ENCODE measurements around the gene CREB5.

Gene CREB5

GRCh38 chr7:28722684-28723083 lies 310.4 kb downstream of the CREB5 start:
- Histone ChIP-seq H3K4me3 (ENCODE audit: extremely low read depth, insufficient read depth, low read length, poor library complexity, severe bottlenecking) (no peak overlapping the region), H3K27ac (ENCODE audit: low read depth, low read length, severe bottlenecking) (no peak overlapping the region), H3K36me3 (ENCODE audit: control insufficient read depth, insufficient read depth, low read length) (peaks cover 59% of the 10 kb centered on the region), H3K4me1 (ENCODE audit: control insufficient read depth, insufficient read depth, low read length, poor library complexity, severe bottlenecking) (no peaks in the 10 kb centered on the region), H3K9me3 (ENCODE audit: control insufficient read depth, low read length) (no peaks in the 10 kb centered on the region)
- 89 to 90% methylated on average over 3 to 4 of the region's 4 CpGs for WGBS, 2 experiments (ENCODE audit: insufficient coverage in 2 of 2)

GRCh38 chr7:28723336-28723735 lies 311.0 kb downstream of the CREB5 start:
- 65 to 79% methylated on average over 5 to 8 of the region's 9 CpGs for WGBS, 2 experiments (ENCODE audit: insufficient coverage in 2 of 2)
- no peak overlapping the region for H3K27ac ChIP-seq (ENCODE audit: low read depth, low read length, severe bottlenecking)
- no peak overlapping the region for H3K4me3 ChIP-seq (ENCODE audit: extremely low read depth, insufficient read depth, low read length, poor library complexity, severe bottlenecking)
- H3K9me3 ChIP-seq (ENCODE audit: control insufficient read depth, low read length), result no peaks in the 10 kb centered on the region
- peaks cover 64% of the 10 kb centered on the region for H3K36me3 ChIP-seq (ENCODE audit: control insufficient read depth, insufficient read depth, low read length)
- no peaks in the 10 kb centered on the region for H3K4me1 ChIP-seq (ENCODE audit: control insufficient read depth, insufficient read depth, low read length, poor library complexity, severe bottlenecking)

DNA sequence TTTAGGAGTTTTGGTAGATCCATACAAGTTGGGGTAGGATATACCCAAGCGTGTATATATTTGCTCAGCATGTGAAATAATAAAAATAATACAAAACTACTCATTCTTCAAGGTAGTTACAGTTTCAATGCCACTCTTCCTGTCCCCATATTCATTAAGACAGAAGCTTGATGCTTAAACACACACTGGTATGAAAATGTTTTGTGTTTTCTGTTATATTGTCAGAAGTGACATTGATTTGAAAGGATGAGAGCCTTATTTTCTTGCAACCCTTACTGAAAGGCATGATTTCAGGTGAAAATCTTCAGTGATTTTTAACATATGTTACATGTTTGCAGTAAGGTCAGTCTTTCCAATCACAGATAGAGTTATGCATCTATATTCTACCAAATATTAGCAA lies 312.2 kb downstream of the CREB5 start:
- no CpG with 5 or more reads among the region's 1 CpG for WGBS, 2 experiments (ENCODE audit: insufficient coverage in 2 of 2)
- Histone ChIP-seq H3K36me3 (ENCODE audit: control insufficient read depth, insufficient read depth, low read length) (peaks cover 59% of the 10 kb centered on the region), H3K27ac (ENCODE audit: low read depth, low read length, severe bottlenecking) (no peak overlapping the region), H3K4me3 (ENCODE audit: extremely low read depth, insufficient read depth, low read length, poor library complexity, severe bottlenecking) (no peak overlapping the region), H3K9me3 (ENCODE audit: control insufficient read depth, low read length) (no peaks in the 10 kb centered on the region), H3K4me1 (ENCODE audit: control insufficient read depth, insufficient read depth, low read length, poor library complexity, severe bottlenecking) (no peaks in the 10 kb centered on the region)

DNA sequence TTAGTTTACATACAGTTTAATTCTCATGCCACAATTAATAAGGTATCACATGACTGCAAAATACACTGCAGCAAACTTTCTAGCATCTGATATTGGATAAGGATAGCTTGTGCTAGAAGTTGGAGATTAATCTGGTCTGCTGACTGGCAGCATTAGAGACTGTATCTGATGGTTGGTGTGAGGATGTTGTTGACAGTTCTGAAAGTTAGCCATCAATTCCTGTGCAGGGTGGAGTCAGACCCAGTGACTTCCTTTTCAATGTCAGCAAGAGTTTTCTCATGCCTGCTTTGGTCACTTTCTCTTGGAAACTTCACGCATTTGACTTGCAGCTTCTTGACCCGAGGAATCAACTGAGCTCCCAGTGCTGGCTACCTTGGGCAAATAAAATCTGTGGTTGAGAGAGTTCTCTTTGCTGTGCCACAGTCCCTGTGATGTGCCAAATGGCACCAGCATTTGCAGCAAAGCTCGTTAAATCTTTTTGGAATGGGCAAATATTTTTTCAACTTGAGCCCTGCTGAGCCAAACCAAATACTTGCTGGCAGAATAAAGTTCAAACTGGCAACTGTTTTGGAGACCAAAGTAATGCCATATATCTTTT lies 312.8 kb downstream of the CREB5 start:
- peaks cover 57% of the 10 kb centered on the region for H3K36me3 ChIP-seq (ENCODE audit: control insufficient read depth, insufficient read depth, low read length)
- no peaks in the 10 kb centered on the region for H3K4me1 ChIP-seq (ENCODE audit: control insufficient read depth, insufficient read depth, low read length, poor library complexity, severe bottlenecking)
- no peak overlapping the region for H3K27ac ChIP-seq (ENCODE audit: low read depth, low read length, severe bottlenecking)
- no peak overlapping the region for H3K4me3 ChIP-seq (ENCODE audit: extremely low read depth, insufficient read depth, low read length, poor library complexity, severe bottlenecking)
- H3K9me3 ChIP-seq (ENCODE audit: control insufficient read depth, low read length), result no peaks in the 10 kb centered on the region
- 87 to 92% methylated on average over 2 to 3 of the region's 3 CpGs for WGBS, 2 experiments (ENCODE audit: insufficient coverage in 2 of 2)

DNA sequence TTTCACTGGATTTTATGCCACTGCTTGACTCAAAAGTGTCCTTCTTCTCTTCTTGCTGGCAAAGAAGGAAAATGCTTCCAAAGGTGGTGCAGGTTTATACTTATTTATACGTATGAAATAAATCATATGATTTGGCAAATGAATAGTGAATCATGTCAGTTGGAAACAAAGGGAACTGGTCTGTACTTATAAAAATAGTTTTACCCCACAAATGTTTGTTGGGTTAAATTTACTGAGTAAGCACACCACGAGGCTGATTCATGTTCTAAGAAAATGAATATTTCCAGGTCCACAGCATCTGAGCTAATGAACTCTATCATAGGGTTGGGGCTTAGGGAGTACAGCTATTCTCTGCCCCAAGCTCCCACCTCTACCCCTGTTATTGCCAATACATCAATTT lies 313.6 kb downstream of the CREB5 start:
- whole genome bisulfite sequencing, 2 experiments (ENCODE audit: insufficient coverage in 2 of 2), result 100% methylated on average over 1 of the region's 2 CpGs; no CpG with 5 or more reads in 1 of the 2 experiments
- Histone ChIP-seq H3K4me1 (ENCODE audit: control insufficient read depth, insufficient read depth, low read length, poor library complexity, severe bottlenecking) (no peaks in the 10 kb centered on the region), H3K36me3 (ENCODE audit: control insufficient read depth, insufficient read depth, low read length) (peaks cover 50% of the 10 kb centered on the region), H3K4me3 (ENCODE audit: extremely low read depth, insufficient read depth, low read length, poor library complexity, severe bottlenecking) (no peak overlapping the region), H3K27ac (ENCODE audit: low read depth, low read length, severe bottlenecking) (no peak overlapping the region), H3K9me3 (ENCODE audit: control insufficient read depth, low read length) (no peaks in the 10 kb centered on the region)

GRCh38 chr7:28726555-28726954 lies 314.2 kb downstream of the CREB5 start:
- Histone ChIP-seq H3K9me3 (ENCODE audit: control insufficient read depth, low read length) (no peaks in the 10 kb centered on the region), H3K27ac (ENCODE audit: low read depth, low read length, severe bottlenecking) (no peak overlapping the region), H3K36me3 (ENCODE audit: control insufficient read depth, insufficient read depth, low read length) (peaks cover 44% of the 10 kb centered on the region), H3K4me1 (ENCODE audit: control insufficient read depth, insufficient read depth, low read length, poor library complexity, severe bottlenecking) (no peaks in the 10 kb centered on the region), H3K4me3 (ENCODE audit: extremely low read depth, insufficient read depth, low read length, poor library complexity, severe bottlenecking) (no peak overlapping the region)
- WGBS, 2 experiments (ENCODE audit: insufficient coverage in 2 of 2), result 100% methylated on average over 1 of the region's 1 CpG; no CpG with 5 or more reads in 1 of the 2 experiments

DNA sequence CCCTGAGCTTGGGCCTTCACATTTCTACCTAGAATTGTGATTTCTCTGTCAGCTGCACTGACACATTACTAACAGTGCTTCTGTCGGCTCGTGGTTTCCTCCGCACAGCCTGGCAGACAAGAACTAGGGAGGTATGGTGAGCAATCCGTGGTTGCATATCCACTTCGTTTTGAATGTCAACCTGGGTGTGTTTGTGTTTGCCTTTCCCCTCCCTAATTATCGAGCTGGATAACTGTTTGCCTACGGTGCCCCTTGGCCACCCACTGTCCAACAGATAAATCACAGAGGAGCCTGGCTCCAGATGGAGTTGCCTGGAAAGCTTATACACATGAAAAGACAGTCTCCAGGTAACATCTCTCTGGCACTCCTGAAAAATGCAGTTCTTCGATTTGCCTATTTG lies 317.0 kb downstream of the CREB5 start:
- no peak overlapping the region for H3K4me3 ChIP-seq (ENCODE audit: extremely low read depth, insufficient read depth, low read length, poor library complexity, severe bottlenecking)
- no peaks in the 10 kb centered on the region for H3K4me1 ChIP-seq (ENCODE audit: control insufficient read depth, insufficient read depth, low read length, poor library complexity, severe bottlenecking)
- H3K9me3 ChIP-seq (ENCODE audit: control insufficient read depth, low read length), result no peaks in the 10 kb centered on the region
- WGBS, 2 experiments (ENCODE audit: insufficient coverage in 2 of 2), result 88% methylated on average over 6 of the region's 8 CpGs; no CpG with 5 or more reads in 1 of the 2 experiments
- H3K36me3 ChIP-seq (ENCODE audit: control insufficient read depth, insufficient read depth, low read length), result peaks cover 31% of the 10 kb centered on the region
- H3K27ac ChIP-seq (ENCODE audit: low read depth, low read length, severe bottlenecking), result no peak overlapping the region

DNA sequence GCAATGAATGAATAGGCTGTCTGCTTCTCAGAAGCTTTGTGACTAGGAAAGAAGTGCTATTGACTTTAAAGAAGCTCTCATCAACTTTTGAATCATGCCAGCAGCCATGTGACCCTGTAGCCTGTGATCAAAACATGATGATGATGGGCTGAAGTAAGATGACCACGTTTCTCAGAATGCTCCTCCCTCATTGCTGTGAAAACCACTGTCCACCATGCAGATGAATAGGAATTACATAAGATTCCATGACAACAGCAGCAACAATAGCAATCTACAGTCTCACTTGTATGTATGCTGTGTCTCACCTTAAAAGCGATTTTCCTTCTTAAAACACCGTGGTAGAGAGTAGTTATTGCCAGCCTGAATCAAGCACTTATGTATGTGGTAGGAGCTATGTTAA lies 317.4 kb downstream of the CREB5 start:
- H3K4me1 ChIP-seq (ENCODE audit: control insufficient read depth, insufficient read depth, low read length, poor library complexity, severe bottlenecking), result no peaks in the 10 kb centered on the region
- H3K27ac ChIP-seq (ENCODE audit: low read depth, low read length, severe bottlenecking), result no peak overlapping the region
- H3K4me3 ChIP-seq (ENCODE audit: extremely low read depth, insufficient read depth, low read length, poor library complexity, severe bottlenecking), result no peak overlapping the region
- no peaks in the 10 kb centered on the region for H3K9me3 ChIP-seq (ENCODE audit: control insufficient read depth, low read length)
- peaks cover 29% of the 10 kb centered on the region for H3K36me3 ChIP-seq (ENCODE audit: control insufficient read depth, insufficient read depth, low read length)
- whole genome bisulfite sequencing, 2 experiments (ENCODE audit: insufficient coverage in 2 of 2), result 60% methylated on average over 1 of the region's 3 CpGs; no CpG with 5 or more reads in 1 of the 2 experiments

DNA sequence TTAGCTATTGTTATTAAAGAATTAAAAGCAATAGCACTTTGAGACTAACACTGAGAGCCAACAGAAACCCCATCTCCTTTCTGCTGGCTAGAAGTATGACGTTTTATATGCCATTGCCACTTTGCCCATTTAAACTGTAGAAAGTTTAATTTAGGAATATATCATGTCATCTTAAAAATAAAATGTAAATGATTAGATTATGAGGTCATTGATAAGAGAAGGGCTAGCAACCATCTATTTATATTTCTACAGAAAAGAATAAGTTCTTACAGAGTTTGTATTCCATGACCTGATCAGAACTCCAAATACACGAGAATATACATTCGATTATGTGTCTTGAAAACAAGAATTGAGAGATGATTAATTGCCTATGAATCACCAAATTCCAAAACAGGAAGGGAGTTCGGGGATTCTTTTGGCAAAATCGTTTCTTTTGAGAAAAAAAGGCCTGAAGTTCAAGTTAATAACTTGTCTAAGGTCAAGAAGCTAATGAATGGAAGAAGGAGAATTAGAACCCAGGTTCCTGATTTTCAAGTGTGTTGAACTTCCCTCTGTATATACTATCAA lies 318.9 kb downstream of the CREB5 start:
- Histone ChIP-seq H3K27ac (ENCODE audit: low read depth, low read length, severe bottlenecking) (no peak overlapping the region), H3K36me3 (ENCODE audit: control insufficient read depth, insufficient read depth, low read length) (peaks cover 25% of the 10 kb centered on the region), H3K9me3 (ENCODE audit: control insufficient read depth, low read length) (no peaks in the 10 kb centered on the region), H3K4me3 (ENCODE audit: extremely low read depth, insufficient read depth, low read length, poor library complexity, severe bottlenecking) (no peak overlapping the region), H3K4me1 (ENCODE audit: control insufficient read depth, insufficient read depth, low read length, poor library complexity, severe bottlenecking) (no peaks in the 10 kb centered on the region)
- 94 to 100% methylated on average over 1 to 4 of the region's 5 CpGs for WGBS, 2 experiments (ENCODE audit: insufficient coverage in 2 of 2)

GRCh38 chr7:28732071-28732869 lies 320.0 kb downstream of the CREB5 start:
- 92 to 94% methylated on average over 4 to 7 of the region's 11 CpGs for WGBS, 2 experiments (ENCODE audit: insufficient coverage in 2 of 2)
- Histone ChIP-seq H3K36me3 (ENCODE audit: control insufficient read depth, insufficient read depth, low read length) (peaks cover 24% of the 10 kb centered on the region), H3K27ac (ENCODE audit: low read depth, low read length, severe bottlenecking) (no peak overlapping the region), H3K4me3 (ENCODE audit: extremely low read depth, insufficient read depth, low read length, poor library complexity, severe bottlenecking) (no peak overlapping the region), H3K9me3 (ENCODE audit: control insufficient read depth, low read length) (no peaks in the 10 kb centered on the region), H3K4me1 (ENCODE audit: control insufficient read depth, insufficient read depth, low read length, poor library complexity, severe bottlenecking) (no peaks in the 10 kb centered on the region)

GRCh38 chr7:28733035-28733434 lies 320.7 kb downstream of the CREB5 start:
- Histone ChIP-seq H3K4me1 (ENCODE audit: control insufficient read depth, insufficient read depth, low read length, poor library complexity, severe bottlenecking) (peaks cover under 1% of the 10 kb centered on the region), H3K27ac (ENCODE audit: low read depth, low read length, severe bottlenecking) (no peak overlapping the region), H3K4me3 (ENCODE audit: extremely low read depth, insufficient read depth, low read length, poor library complexity, severe bottlenecking) (no peak overlapping the region), H3K36me3 (ENCODE audit: control insufficient read depth, insufficient read depth, low read length) (peaks cover 20% of the 10 kb centered on the region), H3K9me3 (ENCODE audit: control insufficient read depth, low read length) (no peaks in the 10 kb centered on the region)
- 91 to 100% methylated on average over 1 to 2 of the region's 2 CpGs for WGBS, 2 experiments (ENCODE audit: insufficient coverage in 2 of 2)
